Subcutaneous abdominal adipose tissue (tissue), 5 donors: Measurements from ENCODE around the gene SHC2.
"Not testable (repeated sequence)": the region's sequence is repeated elsewhere in the genome, so short reads cannot be mapped to it uniquely, and the experiment has no call there.

Source experiments
- H3K27ac ChIP-seq: one replicate; pipeline ENCODE4 v1.7.0; 2013; ENCODE audit warnings: low read depth, mild to moderate bottlenecking, inconsistent platforms, low read length, moderate library complexity
- H3K27me3 ChIP-seq, 5 donors: one replicate each; pipeline ENCODE4 v1.7.0; 2013; ENCODE audit warnings: low read length in 5 of 5, inconsistent platforms in 1 of 5; ENCODE audit not compliant: control insufficient read depth in 5 of 5, insufficient read depth in 4 of 5
- H3K36me3 ChIP-seq, 5 donors: one replicate each; pipeline ENCODE4 v1.7.0; 2013; ENCODE audit warnings: low read length in 5 of 5; ENCODE audit not compliant: control insufficient read depth in 5 of 5, insufficient read depth in 5 of 5
- H3K4me1 ChIP-seq, 5 donors: one replicate each; pipeline ENCODE4 v1.7.0; 2013; ENCODE audit warnings: low read length in 5 of 5, mild to moderate bottlenecking in 3 of 5, moderate library complexity in 1 of 5; ENCODE audit not compliant: control insufficient read depth in 5 of 5, insufficient read depth in 5 of 5
- H3K4me3 ChIP-seq, 5 donors: one replicate each; pipeline ENCODE4 v1.7.0; 2013; ENCODE audit warnings: low read length in 5 of 5, low read depth in 1 of 5
- H3K9ac ChIP-seq, 5 donors: one replicate each; pipeline ENCODE4 v1.7.0; 2013; ENCODE audit warnings: low read length in 5 of 5, mild to moderate bottlenecking in 4 of 5, moderate library complexity in 3 of 5
- H3K9me3 ChIP-seq, 5 donors: one replicate each; pipeline ENCODE4 v1.7.0; 2013; ENCODE audit warnings: low read length in 5 of 5; ENCODE audit not compliant: control insufficient read depth in 5 of 5
- donor health status: healthy.
- donor health status: healthy.
- donor health status: healthy.
- donor health status: healthy.
- donor health status: healthy.

SHC2 gene

DNA sequence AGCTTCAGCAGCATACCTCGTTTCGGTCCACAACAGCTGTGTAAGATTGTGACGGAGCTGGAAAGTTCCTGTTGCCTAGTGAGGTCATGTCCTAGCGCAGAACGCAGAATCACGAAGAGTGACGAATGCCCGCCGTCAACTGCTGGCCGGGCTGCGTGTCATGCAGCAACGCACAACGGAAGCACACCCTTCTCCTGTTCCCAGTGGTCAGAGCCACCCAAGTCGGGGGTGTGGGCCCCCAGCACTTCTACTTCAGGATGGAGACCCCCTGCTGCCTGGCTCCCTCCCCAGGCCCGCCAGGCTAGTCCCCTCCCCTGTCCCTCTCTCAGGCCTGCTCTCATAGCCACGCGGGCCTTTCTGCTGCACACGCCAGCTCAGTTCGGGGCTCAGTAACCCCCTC is 77.8 kb downstream of the SHC2 start:
- Histone ChIP-seq H3K9ac (no peak overlapping the region), H3K27me3 (peaks cover 10 to 24% (median 17%) of the 10 kb centered on the region in 5 donors), H3K27ac (no peak overlapping the region), H3K4me1 (peaks cover 0 to 4% (median 0%) of the 10 kb centered on the region in 5 donors), H3K36me3 (no peaks in the 10 kb centered on the region), H3K4me3 (no peak overlapping the region), H3K9me3 (no peaks in the 10 kb centered on the region)

DNA sequence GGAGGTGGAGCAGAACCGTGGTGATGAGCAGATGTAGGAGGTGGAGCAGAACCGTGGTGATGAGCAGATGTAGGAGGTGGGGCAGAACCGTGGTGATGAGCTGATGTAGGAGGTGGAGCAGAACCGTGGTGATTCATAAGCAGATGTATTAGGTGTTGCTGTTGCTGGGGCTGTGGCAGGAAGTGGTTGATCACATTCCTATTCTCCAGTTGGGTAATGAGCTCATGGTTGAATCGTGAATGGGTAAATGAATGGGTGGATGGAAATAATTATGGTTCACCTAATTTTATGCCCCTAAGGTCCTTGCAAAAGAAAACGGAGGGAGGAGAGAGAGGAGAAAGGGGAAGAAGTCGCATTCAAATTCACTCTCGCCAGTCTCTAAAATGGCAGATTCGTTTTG is 78.3 kb downstream of the SHC2 start:
- not testable (repeated sequence) for H3K36me3 ChIP-seq, H3K27ac ChIP-seq, H3K4me3 ChIP-seq, H3K4me1 ChIP-seq, H3K9me3 ChIP-seq, H3K9ac ChIP-seq
- peaks cover 7 to 24% (median 16%) of the 10 kb centered on the region in 5 donors for H3K27me3 ChIP-seq

DNA sequence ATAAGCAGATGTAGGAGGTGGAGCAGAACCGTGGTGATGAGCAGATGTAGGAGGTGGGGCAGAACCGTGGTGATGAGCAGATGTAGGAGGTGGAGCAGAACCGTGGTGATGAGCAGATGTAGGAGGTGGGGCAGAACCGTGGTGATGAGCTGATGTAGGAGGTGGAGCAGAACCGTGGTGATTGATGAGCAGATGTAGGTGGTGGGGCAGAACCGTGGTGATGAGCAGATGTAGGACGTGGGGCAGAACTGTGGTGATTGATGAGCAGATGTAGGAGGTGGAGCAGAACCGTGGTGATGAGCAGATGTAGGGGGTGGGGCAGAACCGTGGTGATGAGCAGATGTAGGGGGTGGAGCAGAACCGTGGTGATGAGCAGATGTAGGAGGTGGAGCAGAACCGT is 78.9 kb downstream of the SHC2 start:
- H3K36me3 ChIP-seq, H3K4me3 ChIP-seq, H3K27ac ChIP-seq, H3K9me3 ChIP-seq, H3K4me1 ChIP-seq, H3K9ac ChIP-seq: not testable (repeated sequence)
- H3K27me3 ChIP-seq: peaks cover 5 to 23% (median 14%) of the 10 kb centered on the region in 5 donors

DNA sequence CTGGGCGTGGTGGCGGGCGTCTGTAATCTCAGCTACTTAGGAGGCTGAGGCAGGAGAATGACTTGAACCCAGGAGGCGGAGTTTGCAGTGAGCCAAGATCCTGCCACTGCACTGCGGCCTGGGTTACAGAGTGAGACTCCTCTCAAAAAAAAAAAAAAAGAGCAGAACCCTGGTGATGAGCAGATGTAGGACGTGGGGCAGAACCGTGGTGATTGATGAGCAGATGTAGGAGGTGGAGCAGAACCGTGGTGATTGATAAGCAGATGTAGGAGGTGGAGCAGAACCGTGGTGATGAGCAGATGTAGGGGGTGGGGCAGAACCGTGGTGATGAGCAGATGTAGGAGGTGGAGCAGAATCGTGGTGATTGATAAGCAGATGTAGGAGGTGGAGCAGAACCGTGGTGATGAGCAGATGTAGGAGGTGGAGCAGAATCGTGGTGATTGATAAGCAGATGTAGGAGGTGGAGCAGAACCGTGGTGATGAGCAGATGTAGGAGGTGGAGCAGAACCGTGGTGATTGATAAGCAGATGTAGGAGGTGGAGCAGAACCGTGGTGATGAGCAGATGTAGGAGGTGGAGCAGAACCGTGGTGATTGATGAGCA is 80.1 kb downstream of the SHC2 start:
- peaks cover 5 to 27% (median 17%) of the 10 kb centered on the region in 5 donors for H3K27me3 ChIP-seq
- H3K9me3 ChIP-seq, H3K4me1 ChIP-seq, H3K27ac ChIP-seq, H3K36me3 ChIP-seq, H3K4me3 ChIP-seq, H3K9ac ChIP-seq: not testable (repeated sequence)

DNA sequence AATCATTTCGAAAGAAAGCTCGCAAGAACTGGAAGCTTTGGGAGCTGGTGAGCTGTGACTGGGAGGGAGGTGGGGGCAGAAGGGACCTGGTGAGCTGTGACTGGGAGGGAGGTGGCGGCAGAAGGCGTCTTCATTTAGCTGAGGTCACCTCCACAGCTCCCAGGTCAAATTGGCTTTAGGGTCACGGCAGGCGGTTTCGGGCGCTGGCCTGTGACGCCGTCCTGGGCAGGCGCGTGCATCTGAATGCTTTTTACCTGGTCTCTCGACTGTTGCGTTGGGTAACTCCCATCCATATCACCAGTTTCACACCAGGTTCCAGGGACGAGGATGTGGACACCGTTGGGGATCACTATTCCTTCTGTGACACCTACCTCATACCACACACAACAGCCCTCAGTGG is 81.0 kb downstream of the SHC2 start:
- no peak overlapping the region for H3K4me3 ChIP-seq
- H3K4me1 ChIP-seq: peaks cover 0 to 4% (median 0%) of the 10 kb centered on the region in 5 donors
- H3K9ac ChIP-seq: no peak overlapping the region
- H3K9me3 ChIP-seq: no peaks in the 10 kb centered on the region
- no peaks in the 10 kb centered on the region for H3K36me3 ChIP-seq
- H3K27ac ChIP-seq: no peak overlapping the region
- H3K27me3 ChIP-seq: peaks cover 5 to 37% (median 23%) of the 10 kb centered on the region in 5 donors

DNA sequence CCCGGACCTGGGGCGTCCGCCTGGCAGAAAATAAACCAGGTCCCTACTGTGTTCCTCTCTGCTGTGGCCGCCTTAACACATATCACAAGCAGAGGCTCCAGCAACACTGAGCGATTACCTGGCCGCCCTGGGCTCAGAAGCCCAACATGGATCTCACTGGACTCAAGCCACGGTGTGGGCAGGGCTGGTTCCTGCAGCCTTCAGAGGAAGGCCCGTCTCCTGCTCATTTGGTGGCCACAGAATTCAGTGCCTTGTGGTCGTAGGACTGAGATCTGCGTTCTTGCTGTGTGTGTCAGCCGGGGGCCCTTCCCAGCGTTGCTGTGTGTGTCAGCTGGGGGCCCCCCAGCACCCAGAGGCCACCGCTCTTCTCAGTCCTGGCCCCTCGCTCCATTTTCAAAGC is 82.1 kb downstream of the SHC2 start:
- no peak overlapping the region for H3K27ac ChIP-seq
- H3K36me3 ChIP-seq: no peaks in the 10 kb centered on the region
- H3K4me3 ChIP-seq: no peak overlapping the region
- H3K9ac ChIP-seq: no peak overlapping the region
- no peaks in the 10 kb centered on the region for H3K9me3 ChIP-seq
- no peaks in the 10 kb centered on the region for H3K4me1 ChIP-seq
- peaks cover 12 to 44% (median 31%) of the 10 kb centered on the region in 5 donors for H3K27me3 ChIP-seq

DNA sequence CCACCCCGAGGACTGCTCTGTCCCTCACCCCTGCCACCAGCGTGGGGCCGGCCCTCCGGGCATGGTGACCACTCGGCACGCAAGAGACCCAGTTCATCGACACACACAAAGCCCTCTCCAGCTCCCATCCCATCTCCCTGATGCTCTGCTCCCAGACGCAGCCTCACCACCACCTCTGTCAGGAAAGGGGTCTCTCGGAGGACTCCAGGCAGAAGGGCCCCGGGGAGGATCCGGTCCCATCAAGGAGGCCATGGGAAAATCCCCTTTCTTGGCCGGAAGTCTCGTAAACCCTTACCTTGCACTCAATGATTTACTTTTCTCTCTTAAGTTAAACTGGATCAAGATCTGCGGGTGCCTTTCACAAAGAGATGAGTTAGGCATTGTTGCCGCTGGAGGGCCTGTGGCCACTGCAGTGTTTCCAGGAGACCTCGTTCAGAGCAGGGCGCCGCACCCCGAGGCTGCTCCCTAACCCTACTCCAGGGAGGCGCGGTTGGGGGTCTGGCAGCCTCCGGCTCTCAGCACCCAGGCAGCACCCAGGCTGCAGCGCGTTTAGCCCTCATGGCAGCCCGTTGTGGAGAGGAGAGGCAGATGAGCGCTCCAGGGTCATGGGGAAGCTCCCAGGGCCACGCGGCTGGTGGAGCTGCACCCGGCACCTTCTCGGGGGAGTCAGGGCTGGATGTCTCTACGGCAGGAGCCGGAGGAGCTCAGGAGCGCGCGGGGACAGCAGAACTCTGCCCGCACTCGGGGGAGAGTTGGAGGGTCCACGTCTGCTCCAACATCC is 82.8 kb downstream of the SHC2 start:
- Histone ChIP-seq H3K4me3 (no peak overlapping the region), H3K9ac (no peak overlapping the region)

DNA sequence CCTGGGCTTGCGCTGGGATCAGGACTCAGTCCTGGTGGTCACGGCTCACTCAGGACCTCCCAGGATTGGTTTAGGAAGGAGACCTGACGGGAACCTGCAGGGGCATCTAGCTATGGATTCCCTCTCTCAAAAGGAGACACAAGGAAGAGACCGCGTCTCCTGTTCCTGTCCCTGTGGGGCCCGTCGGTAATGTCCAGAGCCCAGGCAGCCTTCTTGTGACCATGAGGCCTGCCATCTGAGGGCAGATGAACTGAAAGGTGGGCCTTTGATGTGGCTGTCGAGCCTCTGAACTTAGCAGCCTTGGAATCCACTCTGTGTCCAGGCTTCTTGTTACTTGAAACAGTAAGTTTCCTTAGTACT is 84.7 kb downstream of the SHC2 start:
- Histone ChIP-seq H3K4me3 (no peak overlapping the region), H3K27me3 (peaks cover 9 to 55% (median 41%) of the 10 kb centered on the region in 5 donors), H3K4me1 (peaks cover 0 to 11% (median 8%) of the 10 kb centered on the region in 5 donors), H3K36me3 (no peaks in the 10 kb centered on the region), H3K27ac (no peak overlapping the region), H3K9me3 (no peaks in the 10 kb centered on the region), H3K9ac (no peak overlapping the region)

More for the DNA sequence above, 82.8 kb downstream of the SHC2 start:
- H3K9me3 ChIP-seq: no peaks in the 10 kb centered on the region
- no peaks in the 10 kb centered on the region for H3K4me1 ChIP-seq
- no peak overlapping the region for H3K27ac ChIP-seq
- H3K27me3 ChIP-seq: peaks cover 9 to 45% (median 32%) of the 10 kb centered on the region in 5 donors
- H3K36me3 ChIP-seq: no peaks in the 10 kb centered on the region

DNA sequence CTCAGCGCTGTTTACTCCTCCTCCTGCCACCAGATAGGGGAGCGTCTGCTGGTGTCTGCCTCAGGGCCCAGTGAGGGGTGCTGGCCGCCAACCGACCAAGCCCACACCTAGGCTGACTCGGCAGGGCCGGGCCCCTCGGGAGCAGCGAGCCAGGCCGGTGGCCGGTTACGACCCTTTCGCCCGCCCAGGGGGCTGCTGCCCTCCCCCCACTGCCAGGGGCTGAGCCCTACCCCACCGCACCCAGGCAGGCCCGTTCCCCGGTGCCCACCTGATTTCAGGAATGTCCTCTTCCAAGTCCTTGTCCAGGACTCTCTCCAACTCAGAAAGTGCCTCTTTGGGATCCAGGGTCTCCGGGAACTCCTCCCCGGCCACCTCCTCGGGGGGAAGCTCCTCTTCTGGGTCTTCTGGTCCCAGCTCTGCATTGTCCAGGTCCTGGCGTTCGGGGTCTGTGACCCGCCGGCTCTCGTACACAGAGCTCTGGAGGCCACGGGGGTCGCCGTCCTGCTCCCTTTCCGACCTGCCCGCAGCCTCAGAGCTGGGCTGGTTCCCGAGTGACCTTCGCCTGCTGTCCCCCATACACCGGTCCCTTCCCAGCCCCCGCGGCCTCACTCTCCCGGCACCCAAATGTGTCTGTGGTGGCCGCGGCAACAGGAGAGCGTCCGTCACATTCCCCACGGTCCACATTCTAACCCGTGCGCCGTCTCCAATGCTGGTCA is 85.3 kb downstream of the SHC2 start:
- no peak overlapping the region for H3K9ac ChIP-seq
- H3K27ac ChIP-seq: no peak overlapping the region
- H3K36me3 ChIP-seq: no peaks in the 10 kb centered on the region
- H3K27me3 ChIP-seq: peaks cover 13 to 55% (median 44%) of the 10 kb centered on the region in 5 donors
- no peak overlapping the region for H3K4me3 ChIP-seq
- H3K9me3 ChIP-seq: no peaks in the 10 kb centered on the region
- H3K4me1 ChIP-seq: peaks cover 0 to 11% (median 8%) of the 10 kb centered on the region in 5 donors

DNA sequence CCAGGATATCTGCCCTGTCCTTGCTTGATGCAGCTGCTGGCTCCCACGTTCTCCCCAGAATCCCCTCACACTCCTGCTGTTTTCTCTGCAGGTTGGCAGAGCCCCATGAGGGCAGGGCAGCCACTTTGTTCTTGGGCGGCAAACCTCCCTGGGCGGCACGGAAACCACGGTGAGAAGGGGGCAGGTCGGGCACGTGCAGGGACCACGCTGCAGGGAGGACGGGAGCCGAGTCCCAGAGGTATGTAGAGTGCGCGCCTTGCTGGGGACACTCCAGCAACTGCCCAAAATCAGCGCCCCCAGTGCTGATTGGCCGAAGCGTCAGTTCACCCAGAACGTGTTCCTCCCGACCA is 86.0 kb downstream of the SHC2 start:
- Histone ChIP-seq H3K4me1 (peaks cover 0 to 11% (median 8%) of the 10 kb centered on the region in 5 donors), H3K36me3 (no peaks in the 10 kb centered on the region), H3K9me3 (no peaks in the 10 kb centered on the region), H3K27ac (no peak overlapping the region), H3K9ac (no peak overlapping the region), H3K27me3 (peaks cover 13 to 53% (median 44%) of the 10 kb centered on the region in 5 donors), H3K4me3 (no peak overlapping the region)
